Hepatocyte (in vitro differentiated cells): Measurements from ENCODE around the gene PFN3.

Experiments
- EZH2phosphoT487 ChIP-seq: fragments of 200-600 bp; sonication (generic); IDR thresholded peaks from one replicate; pipeline ENCODE4 v1.6.1; 2018; ENCODE audit warnings: antibody characterized with exemption, mild to moderate bottlenecking, low read depth, moderate library complexity; ENCODE audit not compliant: unreplicated experiment, severe bottlenecking
- TF ChIP-seq, protein P1 (sequence below): fragments of 200-600 bp; sonication (generic); IDR thresholded peaks from 2 replicates; pipeline ENCODE4 v1.5.1; 2016; ENCODE audit warnings: antibody characterized with exemption, mild to moderate bottlenecking; ENCODE audit not compliant: poor library complexity

DNA sequence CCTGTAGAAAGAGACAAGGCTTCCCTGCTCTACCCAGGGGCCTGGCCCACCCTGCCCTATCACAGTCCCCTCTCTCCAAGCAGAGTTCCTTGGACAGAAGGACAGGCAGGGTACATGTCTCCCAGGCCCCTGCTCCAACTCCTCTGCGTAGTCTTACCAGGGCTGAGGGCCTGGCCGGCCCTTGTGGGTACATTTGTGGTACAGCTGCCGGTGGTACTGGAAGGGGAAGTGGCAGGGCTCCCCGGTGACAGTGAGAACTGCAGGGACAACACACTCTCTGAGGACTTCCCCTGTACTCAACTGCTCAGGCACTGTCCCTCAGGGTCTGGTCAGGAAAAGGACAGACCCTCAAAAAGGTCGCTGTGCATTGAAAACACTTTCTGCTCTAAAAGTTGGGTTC lies 5.3 kb upstream of the PFN3 start:
- TF ChIP-seq, protein P1, sequence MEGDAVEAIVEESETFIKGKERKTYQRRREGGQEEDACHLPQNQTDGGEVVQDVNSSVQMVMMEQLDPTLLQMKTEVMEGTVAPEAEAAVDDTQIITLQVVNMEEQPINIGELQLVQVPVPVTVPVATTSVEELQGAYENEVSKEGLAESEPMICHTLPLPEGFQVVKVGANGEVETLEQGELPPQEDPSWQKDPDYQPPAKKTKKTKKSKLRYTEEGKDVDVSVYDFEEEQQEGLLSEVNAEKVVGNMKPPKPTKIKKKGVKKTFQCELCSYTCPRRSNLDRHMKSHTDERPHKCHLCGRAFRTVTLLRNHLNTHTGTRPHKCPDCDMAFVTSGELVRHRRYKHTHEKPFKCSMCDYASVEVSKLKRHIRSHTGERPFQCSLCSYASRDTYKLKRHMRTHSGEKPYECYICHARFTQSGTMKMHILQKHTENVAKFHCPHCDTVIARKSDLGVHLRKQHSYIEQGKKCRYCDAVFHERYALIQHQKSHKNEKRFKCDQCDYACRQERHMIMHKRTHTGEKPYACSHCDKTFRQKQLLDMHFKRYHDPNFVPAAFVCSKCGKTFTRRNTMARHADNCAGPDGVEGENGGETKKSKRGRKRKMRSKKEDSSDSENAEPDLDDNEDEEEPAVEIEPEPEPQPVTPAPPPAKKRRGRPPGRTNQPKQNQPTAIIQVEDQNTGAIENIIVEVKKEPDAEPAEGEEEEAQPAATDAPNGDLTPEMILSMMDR, result no peak
- no peak for TF ChIP-seq EZH2phosphoT487
